ENCODE data around the gene PBX3. TPM values are rescaled to one million over a fixed set of nuclear protein-coding genes. Genes with fewer than 3 reads are reported as not detected.

PBX3 gene
- total and polyA plus RNA-seq, 2 of the 13 experiments (the other 11 are each of a cell fraction or from before 2014, with no cell fraction given): 6.0 to 11.2 TPM

DNA sequence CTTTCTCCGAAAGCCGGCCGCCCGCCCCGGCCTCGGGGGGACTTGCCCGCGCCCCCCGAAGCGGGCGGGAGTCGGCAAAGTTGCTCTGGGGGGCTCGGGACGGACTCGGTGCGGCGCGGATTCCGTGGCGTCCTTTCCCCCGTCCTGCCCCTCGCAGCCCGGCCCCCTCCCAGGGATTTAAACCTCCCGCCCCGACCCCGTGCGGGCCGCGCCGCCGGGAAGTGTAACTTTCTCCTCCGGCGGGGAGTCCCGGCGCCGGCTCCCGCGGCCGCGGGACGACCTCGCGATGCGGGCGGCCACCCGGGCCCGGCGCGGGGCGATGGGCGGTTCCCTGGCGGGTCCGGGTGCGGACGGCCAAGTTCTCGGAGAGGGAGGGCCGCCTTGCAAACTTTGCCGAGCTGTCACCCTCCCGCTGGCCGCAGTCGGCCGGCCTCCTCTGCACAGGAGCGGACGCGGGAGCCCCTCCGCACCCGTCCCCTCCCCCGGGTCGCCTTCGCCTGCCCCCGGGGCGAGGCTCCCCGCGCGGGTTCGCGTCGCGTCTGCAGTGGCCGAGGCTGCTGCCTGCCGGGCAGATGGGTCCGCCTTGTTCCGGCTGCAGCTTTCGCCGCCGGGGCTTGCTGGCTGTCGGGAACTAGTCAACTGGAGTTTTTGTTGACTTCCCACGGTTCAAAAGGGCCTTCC, 732 bp downstream of the PBX3 start (continued):
- TF ChIP-seq ATF7-NPFF (CRISPR knock-in tag; IDR thresholded peaks at IDR 0.05; ENCODE audit: low read depth) (no peak; the same call in 1 of the 2 replicates), HDAC2 (CRISPR knock-in tag; IDR thresholded peaks at IDR 0.05) (no peak), MXD3 (CRISPR knock-in tag; IDR thresholded peaks at IDR 0.05) (no peak), ZNF333 (CRISPR knock-in tag; IDR thresholded peaks at IDR 0.05; ENCODE audit: borderline replicate concordance) (no peak), HINFP (CRISPR knock-in tag; IDR thresholded peaks at IDR 0.05; ENCODE audit: low read depth) (no peak), AHDC1 (CRISPR knock-in tag; IDR thresholded peaks at IDR 0.05; ENCODE audit: borderline replicate concordance) (no peak), RFX1 (IDR thresholded peaks at IDR 0.05) (no peak), IRX3 (CRISPR knock-in tag; IDR thresholded peaks at IDR 0.05; ENCODE audit: borderline replicate concordance, low read depth) (no peak), PHF8 (CRISPR knock-in tag; IDR thresholded peaks at IDR 0.05) (peak; percentile 32), NR0B2 (CRISPR knock-in tag; IDR thresholded peaks at IDR 0.05) (no peak), ATM (IDR thresholded peaks at IDR 0.05; ENCODE audit: borderline replicate concordance) (no peak), ZNF703 (CRISPR knock-in tag; IDR thresholded peaks at IDR 0.05; ENCODE audit: borderline replicate concordance) (no peak), ZBTB7B (CRISPR knock-in tag; IDR thresholded peaks at IDR 0.05) (peak; percentile 10; the same call in 1 of the 2 replicates), ASH2L (IDR thresholded peaks at IDR 0.05; ENCODE audit: insufficient read length, low read depth, low read length) (peak; percentile 63), ZNF768 (CRISPR knock-in tag; IDR thresholded peaks at IDR 0.05) (no peak), ZKSCAN1 (IDR thresholded peaks at IDR 0.05; ENCODE audit: low read length) (no peak), U2AF2 (IDR thresholded peaks at IDR 0.05; ENCODE audit: low read depth, low read length) (no peak), HDAC1 (CRISPR knock-in tag; IDR thresholded peaks at IDR 0.05) (peak; percentile 50; the same call in 1 of the 2 replicates), ZNF75D (CRISPR knock-in tag; IDR thresholded peaks at IDR 0.05; ENCODE audit: borderline replicate concordance) (no peak), KLF13 (CRISPR knock-in tag; IDR thresholded peaks at IDR 0.05) (no peak), ZNF7 (CRISPR knock-in tag; IDR thresholded peaks at IDR 0.05) (no peak)
- TF ChIP-seq, protein P1, sequence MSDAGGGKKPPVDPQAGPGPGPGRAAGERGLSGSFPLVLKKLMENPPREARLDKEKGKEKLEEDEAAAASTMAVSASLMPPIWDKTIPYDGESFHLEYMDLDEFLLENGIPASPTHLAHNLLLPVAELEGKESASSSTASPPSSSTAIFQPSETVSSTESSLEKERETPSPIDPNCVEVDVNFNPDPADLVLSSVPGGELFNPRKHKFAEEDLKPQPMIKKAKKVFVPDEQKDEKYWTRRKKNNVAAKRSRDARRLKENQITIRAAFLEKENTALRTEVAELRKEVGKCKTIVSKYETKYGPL (CRISPR knock-in tag; IDR thresholded peaks at IDR 0.05): no peak

All from HepG2 (cell line).